Measurements from ENCODE around the gene VPREB3.

Gene VPREB3

DNA sequence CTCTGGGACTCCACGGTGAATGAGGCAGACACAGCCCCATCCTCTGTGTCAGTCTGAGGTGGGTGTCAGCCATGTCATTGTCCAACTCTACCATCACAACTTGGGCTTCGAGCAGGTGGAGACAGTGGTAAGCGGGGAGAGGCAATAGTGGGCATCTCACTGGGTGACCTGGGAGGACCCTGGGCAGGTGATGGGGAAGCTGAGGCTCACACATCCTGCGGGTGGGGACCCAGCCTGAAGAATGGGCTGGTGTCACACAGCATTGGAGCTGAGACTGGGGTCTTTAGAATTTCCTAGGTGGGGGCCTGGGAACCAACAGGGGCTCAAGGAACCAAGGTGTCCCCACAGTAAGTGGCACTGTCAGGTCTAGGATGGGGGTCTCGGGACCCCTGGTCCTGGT is 25.5 kb upstream of the VPREB3 start:
- H3K27ac ChIP-seq, result no peak overlapping the region
- no peaks in the 10 kb centered on the region for H3K36me3 ChIP-seq (ENCODE audit: control insufficient read depth, insufficient read depth, low read length)
- H2AFZ ChIP-seq, result no peak overlapping the region
- H3K9ac ChIP-seq, result no peak overlapping the region
- TF ChIP-seq, protein P1, sequence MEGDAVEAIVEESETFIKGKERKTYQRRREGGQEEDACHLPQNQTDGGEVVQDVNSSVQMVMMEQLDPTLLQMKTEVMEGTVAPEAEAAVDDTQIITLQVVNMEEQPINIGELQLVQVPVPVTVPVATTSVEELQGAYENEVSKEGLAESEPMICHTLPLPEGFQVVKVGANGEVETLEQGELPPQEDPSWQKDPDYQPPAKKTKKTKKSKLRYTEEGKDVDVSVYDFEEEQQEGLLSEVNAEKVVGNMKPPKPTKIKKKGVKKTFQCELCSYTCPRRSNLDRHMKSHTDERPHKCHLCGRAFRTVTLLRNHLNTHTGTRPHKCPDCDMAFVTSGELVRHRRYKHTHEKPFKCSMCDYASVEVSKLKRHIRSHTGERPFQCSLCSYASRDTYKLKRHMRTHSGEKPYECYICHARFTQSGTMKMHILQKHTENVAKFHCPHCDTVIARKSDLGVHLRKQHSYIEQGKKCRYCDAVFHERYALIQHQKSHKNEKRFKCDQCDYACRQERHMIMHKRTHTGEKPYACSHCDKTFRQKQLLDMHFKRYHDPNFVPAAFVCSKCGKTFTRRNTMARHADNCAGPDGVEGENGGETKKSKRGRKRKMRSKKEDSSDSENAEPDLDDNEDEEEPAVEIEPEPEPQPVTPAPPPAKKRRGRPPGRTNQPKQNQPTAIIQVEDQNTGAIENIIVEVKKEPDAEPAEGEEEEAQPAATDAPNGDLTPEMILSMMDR (IDR thresholded peaks at IDR 0.05), result no peak
- H3K4me1 ChIP-seq, result no peaks in the 10 kb centered on the region
- no peak overlapping the region for H3K4me3 ChIP-seq (ENCODE audit: low read depth, low read length)
- H3K4me2 ChIP-seq (ENCODE audit: low read length), result no peak overlapping the region
- no peaks in the 10 kb centered on the region for H3K27me3 ChIP-seq (ENCODE audit: control insufficient read depth, insufficient read depth, low read length)
- H3K79me2 ChIP-seq, result no peaks in the 10 kb centered on the region
- no peaks in the 10 kb centered on the region for H3K9me3 ChIP-seq (ENCODE audit: control insufficient read depth, low read length)

GRCh38 chr22:23779083-23779482 is 24.9 kb upstream of the VPREB3 start:
- no peak overlapping the region for H3K9ac ChIP-seq
- H3K9me3 ChIP-seq (ENCODE audit: control insufficient read depth, low read length), result no peaks in the 10 kb centered on the region
- no peaks in the 10 kb centered on the region for H3K36me3 ChIP-seq (ENCODE audit: control insufficient read depth, insufficient read depth, low read length)
- H2AFZ ChIP-seq, result no peak overlapping the region
- no peaks in the 10 kb centered on the region for H3K4me1 ChIP-seq
- TF ChIP-seq, protein P1 (IDR thresholded peaks at IDR 0.05), result no peak
- H3K27ac ChIP-seq, result no peak overlapping the region
- H3K4me3 ChIP-seq (ENCODE audit: low read depth, low read length), result no peak overlapping the region
- H3K27me3 ChIP-seq (ENCODE audit: control insufficient read depth, insufficient read depth, low read length), result no peaks in the 10 kb centered on the region
- no peak overlapping the region for H3K4me2 ChIP-seq (ENCODE audit: low read length)
- H3K79me2 ChIP-seq, result no peaks in the 10 kb centered on the region

DNA sequence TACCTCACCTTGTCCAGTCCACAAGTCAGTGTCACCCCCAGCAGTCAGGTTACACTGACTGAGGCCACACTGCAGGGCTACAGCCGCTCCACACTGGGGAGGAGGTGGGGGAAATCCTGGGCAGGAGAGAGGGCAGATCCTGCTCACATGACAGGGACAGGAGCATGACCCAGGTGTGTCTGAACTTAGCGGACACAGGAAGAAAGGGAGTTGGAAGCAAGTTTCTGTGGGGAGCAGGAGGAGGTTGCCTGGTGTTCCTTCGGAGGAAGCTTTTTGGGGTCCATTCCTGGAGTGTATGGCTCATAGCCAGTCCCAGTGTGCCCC is 24.3 kb upstream of the VPREB3 start:
- Histone ChIP-seq H3K9ac (no peak overlapping the region), H2AFZ (no peak overlapping the region), H3K4me2 (ENCODE audit: low read length) (no peak overlapping the region), H3K79me2 (no peaks in the 10 kb centered on the region), H3K36me3 (ENCODE audit: control insufficient read depth, insufficient read depth, low read length) (no peaks in the 10 kb centered on the region), H3K27ac (no peak overlapping the region), H3K27me3 (ENCODE audit: control insufficient read depth, insufficient read depth, low read length) (no peaks in the 10 kb centered on the region), H3K4me3 (ENCODE audit: low read depth, low read length) (no peak overlapping the region), H3K4me1 (no peaks in the 10 kb centered on the region), H3K9me3 (ENCODE audit: control insufficient read depth, low read length) (no peaks in the 10 kb centered on the region)
- TF ChIP-seq, protein P1 (IDR thresholded peaks at IDR 0.05), result no peak

GRCh38 chr22:23777776-23778576 is 23.8 kb upstream of the VPREB3 start:
- no peak overlapping the region for H3K4me3 ChIP-seq (ENCODE audit: low read depth, low read length)
- H3K9ac ChIP-seq, result no peak overlapping the region
- no peaks in the 10 kb centered on the region for H3K4me1 ChIP-seq
- H3K9me3 ChIP-seq (ENCODE audit: control insufficient read depth, low read length), result no peaks in the 10 kb centered on the region
- TF ChIP-seq, protein P1 (IDR thresholded peaks at IDR 0.05), result no peak
- H3K27ac ChIP-seq, result no peak overlapping the region
- no peaks in the 10 kb centered on the region for H3K36me3 ChIP-seq (ENCODE audit: control insufficient read depth, insufficient read depth, low read length)
- H3K79me2 ChIP-seq, result no peaks in the 10 kb centered on the region
- H2AFZ ChIP-seq, result no peak overlapping the region
- no peaks in the 10 kb centered on the region for H3K27me3 ChIP-seq (ENCODE audit: control insufficient read depth, insufficient read depth, low read length)
- no peak overlapping the region for H3K4me2 ChIP-seq (ENCODE audit: low read length)

GRCh38 chr22:23775779-23776375 is 21.7 kb upstream of the VPREB3 start:
- TF ChIP-seq, protein P1 (IDR thresholded peaks at IDR 0.05), result no peak
- no peaks in the 10 kb centered on the region for H3K4me1 ChIP-seq

More at GRCh38 chr22:23775779-23776375, 21.7 kb upstream of the VPREB3 start:
- Histone ChIP-seq H3K4me3 (ENCODE audit: low read depth, low read length) (no peak overlapping the region), H3K79me2 (no peaks in the 10 kb centered on the region), H3K27ac (no peak overlapping the region), H3K4me2 (ENCODE audit: low read length) (no peak overlapping the region), H3K27me3 (ENCODE audit: control insufficient read depth, insufficient read depth, low read length) (no peaks in the 10 kb centered on the region), H3K9ac (no peak overlapping the region), H3K36me3 (ENCODE audit: control insufficient read depth, insufficient read depth, low read length) (no peaks in the 10 kb centered on the region), H3K9me3 (ENCODE audit: control insufficient read depth, low read length) (no peaks in the 10 kb centered on the region), H2AFZ (no peak overlapping the region)

Data from parathyroid adenoma (tissue), 2 donors.